ENCODE data around the gene TSHZ2. TPM values are rescaled to one million over a fixed set of nuclear protein-coding genes. Genes with fewer than 3 reads are reported as not detected.

TSHZ2 gene
- total and polyA plus RNA-seq, 2 donors (not counting 1 experiment from before 2014, with no cell fraction given): 1.00 to 5.7 TPM

- Mint-ChIP-seq H3K27me3 (no peaks in the 10 kb centered on the region), H3K4me1 (peaks cover 12% of the 10 kb centered on the region), H3K4me3 (no peak overlapping the region), H3K27ac (no peak overlapping the region), H3K9me3 (ENCODE audit: insufficient read depth) (no peaks in the 10 kb centered on the region)
- Histone ChIP-seq H3K36me3 (replicated peaks in 1 of 2; ENCODE audit: control extremely low read depth in 1 of 2, control insufficient read depth in 1 of 2, extremely low read depth in 1 of 2, insufficient read depth in 2 of 2, low read length in 1 of 2) (no peaks in the 10 kb centered on the region), H3K4me2 (replicated peaks; ENCODE audit: low read depth, low read length, poor library complexity, severe bottlenecking) (no peak overlapping the region), H3K27ac (ENCODE audit: low read length in 2 of 2) (no peak overlapping the region), H3K9ac (ENCODE audit: low read length) (no peak overlapping the region), H2AFZ (ENCODE audit: insufficient read depth, low read depth, low read length, poor library complexity, severe bottlenecking) (no peak overlapping the region), H3K79me2 (ENCODE audit: control insufficient read depth, insufficient read depth, low read length) (no peaks in the 10 kb centered on the region), H4K20me1 (ENCODE audit: control insufficient read depth, insufficient read depth, low read length, poor library complexity, severe bottlenecking) (no peaks in the 10 kb centered on the region), H3K9me3 (ENCODE audit: control extremely low read depth in 1 of 3, control insufficient read depth in 2 of 3, insufficient read depth in 1 of 3, low read length in 2 of 3) (no peaks in the 10 kb centered on the region), H3K4me1 (ENCODE audit: control insufficient read depth in 2 of 2, insufficient read depth in 2 of 2, low read length in 2 of 2) (peaks cover 0 to 10% of the 10 kb centered on the region in 2 donors), H3K4me3 (ENCODE audit: control extremely low read depth in 1 of 5, extremely low read depth in 1 of 5, insufficient read depth in 1 of 5, low read depth in 2 of 5, low read length in 4 of 5) (no peak overlapping the region), H3K27me3 (replicated peaks in 1 of 4; ENCODE audit: control extremely low read depth in 1 of 4, control insufficient read depth in 3 of 4, insufficient read depth in 4 of 4, low read length in 3 of 4) (no peaks in the 10 kb centered on the region)
- TF ChIP-seq EZH2 (IDR thresholded peaks at IDR 0.05; ENCODE audit: borderline replicate concordance, insufficient read depth, low read depth, low read length, poor library complexity, severe bottlenecking) (no peak), CTCF (IDR thresholded peaks at IDR 0.05) (no peak)
- POLR2A ChIA-PET: no interaction called here
- CTCF ChIA-PET: no interaction called here
- ATAC-seq (ENCODE audit: low read depth) (no peak), DNase-seq (no peak)
- WGBS (ENCODE audit: insufficient coverage): no CpG with 5 or more reads among the region's 1 CpG
- intact Hi-C loops (cut with micrococcal nuclease): no loop called here
These were observed 126.5 kb downstream of the TSHZ2 start for GRCh38 chr20:53098621-53099020.

- no peak for DNase-seq
- no peak overlapping the region for H3K4me3 ChIP-seq (ENCODE audit: control extremely low read depth in 1 of 5, extremely low read depth in 1 of 5, insufficient read depth in 1 of 5, low read depth in 2 of 5, low read length in 4 of 5)
- TF ChIP-seq CTCF (IDR thresholded peaks at IDR 0.05) (no peak), EZH2 (IDR thresholded peaks at IDR 0.05; ENCODE audit: borderline replicate concordance, insufficient read depth, low read depth, low read length, poor library complexity, severe bottlenecking) (no peak)
- H3K79me2 ChIP-seq (ENCODE audit: control insufficient read depth, insufficient read depth, low read length): no peaks in the 10 kb centered on the region
- no peak overlapping the region for H2AFZ ChIP-seq (ENCODE audit: insufficient read depth, low read depth, low read length, poor library complexity, severe bottlenecking)
- Mint-ChIP-seq H3K4me1 (peaks cover 17% of the 10 kb centered on the region), H3K4me3 (no peak overlapping the region), H3K27me3 (no peaks in the 10 kb centered on the region), H3K9me3 (ENCODE audit: insufficient read depth) (no peaks in the 10 kb centered on the region), H3K27ac (no peak overlapping the region)
- no peak for ATAC-seq (ENCODE audit: low read depth)
- H4K20me1 ChIP-seq (ENCODE audit: control insufficient read depth, insufficient read depth, low read length, poor library complexity, severe bottlenecking): no peaks in the 10 kb centered on the region
- intact Hi-C loops (cut with micrococcal nuclease): no loop called here
- WGBS (ENCODE audit: insufficient coverage): 62% methylated on average over 2 of the region's 2 CpGs
- ChIA-PET POLR2A (no interaction called here), CTCF (no interaction called here)
- no peaks in the 10 kb centered on the region for H3K9me3 ChIP-seq (ENCODE audit: control extremely low read depth in 1 of 3, control insufficient read depth in 2 of 3, insufficient read depth in 1 of 3, low read length in 2 of 3)
- H3K4me1 ChIP-seq (ENCODE audit: control insufficient read depth in 2 of 2, insufficient read depth in 2 of 2, low read length in 2 of 2): peaks cover 0 to 14% of the 10 kb centered on the region in 2 donors
- H3K36me3 ChIP-seq (replicated peaks in 1 of 2; ENCODE audit: control extremely low read depth in 1 of 2, control insufficient read depth in 1 of 2, extremely low read depth in 1 of 2, insufficient read depth in 2 of 2, low read length in 1 of 2): no peaks in the 10 kb centered on the region
- H3K4me2 ChIP-seq (replicated peaks; ENCODE audit: low read depth, low read length, poor library complexity, severe bottlenecking): no peak overlapping the region
- no peaks in the 10 kb centered on the region for H3K27me3 ChIP-seq (replicated peaks in 1 of 4; ENCODE audit: control extremely low read depth in 1 of 4, control insufficient read depth in 3 of 4, insufficient read depth in 4 of 4, low read length in 3 of 4)
- H3K27ac ChIP-seq (ENCODE audit: low read length in 2 of 2): no peak overlapping the region
- no peak overlapping the region for H3K9ac ChIP-seq (ENCODE audit: low read length)
These were observed 127.7 kb downstream of the TSHZ2 start for GRCh38 chr20:53099856-53100255.
